Epidermal melanocyte (primary cell): ENCODE results near the gene HHIPL1.

Experiments
- DNase-seq: peaks from one replicate; pipeline ENCODE4 v3.0.0; 2011; ENCODE audit warnings: low spot score; ENCODE audit not compliant: insufficient read length

The HHIPL1 gene

GRCh38 chr14:99728231-99728920, 83.4 kb downstream of the HHIPL1 start:
- DNase-seq: no peak

GRCh38 chr14:99728981-99729451, 84.1 kb downstream of the HHIPL1 start:
- no peak for DNase-seq
